ENCODE results near the gene GAREM1. TPM values are rescaled to one million over a fixed set of nuclear protein-coding genes. Genes with fewer than 3 reads are reported as not detected.

GAREM1 gene
- total RNA-seq, 1 experiment from 2014 or later: 11.1 TPM

GRCh38 chr18:32427084-32427900 lies 43.4 kb downstream of the GAREM1 start:
- TF ChIP-seq ATF3 (IDR thresholded peaks at IDR 0.05) (no peak), FOSL1 (IDR thresholded peaks at IDR 0.05; ENCODE audit: low read depth) (no peak), SRF (IDR thresholded peaks at IDR 0.05; ENCODE audit: low read depth) (no peak), CBX3 (IDR thresholded peaks at IDR 0.05; ENCODE audit: low read depth) (no peak), CEBPB (IDR thresholded peaks at IDR 0.05; ENCODE audit: low read depth) (no peak), EGR1 (IDR thresholded peaks at IDR 0.05; ENCODE audit: low read depth) (no peak), CTCF (IDR thresholded peaks at IDR 0.05 in 2 of 3, conservative IDR thresholded peaks at IDR 0.05 in 1 of 3; ENCODE audit: borderline replicate concordance in 1 of 3, insufficient read depth in 1 of 3, low read depth in 2 of 3, low read length in 2 of 3) (no peak), EZH2 (IDR thresholded peaks at IDR 0.05) (no peak)
- Histone ChIP-seq H3K4me1 (ENCODE audit: control insufficient read depth in 1 of 2, insufficient read depth in 2 of 2, low read length in 2 of 2) (no peaks in the 10 kb centered on the region), H4K20me1 (ENCODE audit: insufficient read depth) (no peaks in the 10 kb centered on the region), H3K27ac (ENCODE audit: low read depth, low read length) (no peak overlapping the region), H3K27me3 (ENCODE audit: insufficient read depth, low read length) (no peaks in the 10 kb centered on the region), H3K4me3 (replicated peaks in 1 of 2; ENCODE audit: low read depth in 1 of 2, low read length in 2 of 2) (no peak overlapping the region), H3K9ac (ENCODE audit: low read length) (no peak overlapping the region), H3K4me2 (ENCODE audit: low read length) (no peak overlapping the region), H3K36me3 (ENCODE audit: control insufficient read depth in 1 of 2, insufficient read depth in 2 of 2, low read length in 2 of 2) (no peaks in the 10 kb centered on the region), H3K9me2 (ENCODE audit: insufficient read depth) (no peaks in the 10 kb centered on the region), H3K9me3 (ENCODE audit: control insufficient read depth in 1 of 2, insufficient read depth in 1 of 2, low read depth in 1 of 2, low read length in 2 of 2) (no peaks in the 10 kb centered on the region), H2AFZ (ENCODE audit: low read depth, low read length, poor library complexity, severe bottlenecking) (no peak overlapping the region), H3K79me2 (ENCODE audit: insufficient read depth, low read length) (no peaks in the 10 kb centered on the region)
- CTCF ChIA-PET: interaction anchor here (2.0 kb wide), 1 partner anchor 13 kb away, joined by 10 read pairs; no protein-coding TSS in a partner anchor
- DNase-seq (ENCODE audit: low read depth, low spot score) (no peak), ATAC-seq (no peak)
- POLR2A ChIA-PET: no interaction called here
- RAD21 ChIA-PET (ENCODE audit: low non-redundant PET in 1 of 2, low total read pairs in 2 of 2, uncharacterized antibody in 2 of 2, unreplicated experiment in 2 of 2): no interaction called here
- BruUV-seq (replicated peaks): no TSS peak
- intact Hi-C loops (cut with micrococcal nuclease): no loop called here

Measured in HCT116 (cell line).